ENCODE measurements around the gene LILRB5. TPM values are rescaled to one million over a fixed set of nuclear protein-coding genes. Genes with fewer than 3 reads are reported as not detected.
A peak's percentile ranks its signal among the peaks of the same experiment; 100 is the strongest.
"Not testable (repeated sequence)": the region's sequence is repeated elsewhere in the genome, so short reads cannot be mapped to it uniquely, and the experiment has no call there.

The LILRB5 gene
- total RNA-seq, 1 experiment from 2014 or later, result not detected

GRCh38 chr19:54243809-54244208 lies 13.3 kb downstream of the LILRB5 start:
- not testable (repeated sequence) for DNase-seq (ENCODE audit: low read depth)

GRCh38 chr19:54242646-54243045 lies 14.4 kb downstream of the LILRB5 start, which contains the start of gene LILRA6:
Gene LILRA6 (minus strand): TSS chr19:54242790.
- not testable (repeated sequence) for DNase-seq (ENCODE audit: low read depth)

GRCh38 chr19:54242234-54242633 lies 14.8 kb downstream of the LILRB5 start:
- not testable (repeated sequence) for DNase-seq (ENCODE audit: low read depth)

- DNase-seq (ENCODE audit: low read depth), result not testable (repeated sequence)
Observed at GRCh38 chr19:54240372-54241336, 16.4 kb downstream of the LILRB5 start.

- DNase-seq (ENCODE audit: low read depth), result not testable (repeated sequence)
Observed at GRCh38 chr19:54239491-54240371, 17.3 kb downstream of the LILRB5 start.

GRCh38 chr19:54233941-54234340 lies 23.1 kb downstream of the LILRB5 start:
- DNase-seq (ENCODE audit: low read depth), result no peak

- peak; percentile 68 for DNase-seq (ENCODE audit: low read depth)
Observed at GRCh38 chr19:54231077-54231931, 25.8 kb downstream of the LILRB5 start.

GRCh38 chr19:54230031-54230430 lies 27.0 kb downstream of the LILRB5 start:
- DNase-seq (ENCODE audit: low read depth), result no peak

GRCh38 chr19:54229146-54229545 lies 27.9 kb downstream of the LILRB5 start:
- DNase-seq (ENCODE audit: low read depth), result no peak

- DNase-seq (ENCODE audit: low read depth), result not testable (repeated sequence)
Observed at GRCh38 chr19:54224619-54225018, 32.5 kb downstream of the LILRB5 start.

- not testable (repeated sequence) for DNase-seq (ENCODE audit: low read depth)
Observed at GRCh38 chr19:54223937-54224281, 33.2 kb downstream of the LILRB5 start.

- not testable (repeated sequence) for DNase-seq (ENCODE audit: low read depth)
Observed at GRCh38 chr19:54223277-54223936, 33.7 kb downstream of the LILRB5 start.

GRCh38 chr19:54222474-54223276 lies 34.4 kb downstream of the LILRB5 start, which contains the start of gene LILRB3:
Gene LILRB3 (minus strand): TSS chr19:54223007. CDS start chr19:54222976, 31 bp downstream.
- DNase-seq (ENCODE audit: low read depth), result not testable (repeated sequence)

GRCh38 chr19:54221947-54222346 lies 35.1 kb downstream of the LILRB5 start:
- DNase-seq (ENCODE audit: low read depth), result not testable (repeated sequence)

GRCh38 chr19:54219702-54220101 lies 37.4 kb downstream of the LILRB5 start:
- not testable (repeated sequence) for DNase-seq (ENCODE audit: low read depth)

GRCh38 chr19:54218960-54219661 lies 38.0 kb downstream of the LILRB5 start:
- DNase-seq (ENCODE audit: low read depth), result no peak

- DNase-seq (ENCODE audit: low read depth), result no peak
Observed at GRCh38 chr19:54218259-54218658, 38.8 kb downstream of the LILRB5 start.

- not testable (repeated sequence) for DNase-seq (ENCODE audit: low read depth)
Observed at GRCh38 chr19:54217517-54218247, 39.4 kb downstream of the LILRB5 start.
